NCI-H1694 (cell line): ENCODE data around the gene IQCK.
"Not testable (repeated sequence)": the region's sequence is repeated elsewhere in the genome, so short reads cannot be mapped to it uniquely, and the experiment has no call there.

Experiments used
- DNase-seq: peaks from one replicate; lab custom pipeline; 2025; lab: John Stamatoyannopoulos, UW

Gene IQCK, protein sequence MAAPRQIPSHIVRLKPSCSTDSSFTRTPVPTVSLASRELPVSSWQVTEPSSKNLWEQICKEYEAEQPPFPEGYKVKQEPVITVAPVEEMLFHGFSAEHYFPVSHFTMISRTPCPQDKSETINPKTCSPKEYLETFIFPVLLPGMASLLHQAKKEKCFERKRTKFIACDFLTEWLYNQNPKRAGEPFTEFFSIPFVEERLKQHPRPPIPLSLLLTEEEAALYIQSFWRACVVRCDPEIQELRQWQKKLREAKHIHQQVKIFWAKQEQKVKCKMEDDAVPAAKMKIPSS

GRCh38 chr16:19717741-19718623 is at the start of gene IQCK, which contains the start of gene KNOP1:
Gene IQCK (plus strand): TSS chr16:19718271. CDS start chr16:19718307, 36 bp downstream.
Gene KNOP1 (minus strand): TSS chr16:19718227. CDS start chr16:19715035, 3,192 bp downstream.
- peak; percentile 49 for DNase-seq

DNA sequence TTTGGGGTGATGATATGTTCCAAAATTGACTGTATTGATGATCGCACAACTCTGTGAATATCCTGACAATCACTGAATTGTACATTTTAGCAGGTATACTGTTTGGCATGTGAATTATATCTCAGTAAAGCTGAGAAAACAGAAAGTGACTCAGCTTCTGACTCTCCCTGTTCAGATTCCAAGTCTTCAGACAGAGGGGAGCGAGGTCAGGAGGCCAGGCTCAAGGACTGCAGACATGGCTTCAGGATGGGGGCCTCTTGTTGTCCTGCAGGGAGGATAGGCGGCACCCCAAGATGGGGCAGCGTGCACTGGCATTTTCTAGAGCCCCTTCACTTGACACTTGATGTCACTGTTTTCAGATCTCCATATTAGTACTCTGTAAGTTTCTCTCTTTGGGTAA is 45.7 kb upstream of the IQCK start:
- DNase-seq: no peak

- no peak for DNase-seq
These were observed 43.6 kb upstream of the IQCK start for GRCh38 chr16:19674485-19674884.

- no peak for DNase-seq
These were observed 40.7 kb upstream of the IQCK start for GRCh38 chr16:19677402-19677801.

- no peak for DNase-seq
These were observed 39.3 kb upstream of the IQCK start for GRCh38 chr16:19678804-19679203.

GRCh38 chr16:19679281-19679680 is 38.8 kb upstream of the IQCK start:
- not testable (repeated sequence) for DNase-seq

DNA sequence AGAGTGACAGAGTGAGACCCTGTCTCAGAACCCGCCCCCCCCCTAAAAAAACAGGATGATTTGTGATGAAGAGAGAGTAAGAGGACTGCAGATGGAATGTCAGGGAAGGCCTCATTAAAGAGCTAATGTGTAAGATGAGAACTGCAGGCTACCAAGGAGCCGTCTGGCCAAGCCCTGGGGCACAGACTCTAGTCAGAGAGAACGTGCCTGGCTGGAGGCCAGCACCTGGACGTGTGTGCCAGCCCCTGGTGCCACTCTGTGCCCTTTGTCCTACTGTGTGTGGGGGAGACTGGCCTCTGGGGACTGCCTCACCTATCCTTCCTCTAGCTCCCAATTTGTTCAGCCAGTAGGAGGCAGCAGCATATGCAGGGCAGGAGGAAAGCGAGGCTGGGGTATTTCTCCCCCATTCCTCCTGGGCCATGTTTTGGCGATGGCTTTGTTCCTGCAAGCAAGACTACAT is 37.2 kb upstream of the IQCK start:
- no peak for DNase-seq

DNA sequence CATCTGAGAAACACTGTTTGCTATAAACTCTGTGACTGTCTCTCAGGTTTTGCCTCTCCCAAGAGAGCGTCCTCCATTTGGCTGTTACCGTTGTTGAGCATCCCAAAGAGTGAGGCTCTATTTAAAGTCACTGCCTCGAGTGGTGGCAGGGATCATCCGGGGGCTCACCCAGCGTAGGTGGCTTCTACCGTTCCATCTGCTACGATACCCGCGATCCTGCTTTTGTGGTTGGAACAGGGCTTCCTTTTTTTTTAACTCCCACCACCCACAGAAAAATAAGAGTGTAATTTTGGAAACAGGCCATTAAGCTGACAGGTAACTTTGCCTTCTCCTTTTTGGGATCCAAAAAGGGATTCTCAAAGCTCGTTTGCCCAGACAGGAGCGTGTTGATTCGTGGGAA is 36.4 kb upstream of the IQCK start:
- no peak for DNase-seq

DNA sequence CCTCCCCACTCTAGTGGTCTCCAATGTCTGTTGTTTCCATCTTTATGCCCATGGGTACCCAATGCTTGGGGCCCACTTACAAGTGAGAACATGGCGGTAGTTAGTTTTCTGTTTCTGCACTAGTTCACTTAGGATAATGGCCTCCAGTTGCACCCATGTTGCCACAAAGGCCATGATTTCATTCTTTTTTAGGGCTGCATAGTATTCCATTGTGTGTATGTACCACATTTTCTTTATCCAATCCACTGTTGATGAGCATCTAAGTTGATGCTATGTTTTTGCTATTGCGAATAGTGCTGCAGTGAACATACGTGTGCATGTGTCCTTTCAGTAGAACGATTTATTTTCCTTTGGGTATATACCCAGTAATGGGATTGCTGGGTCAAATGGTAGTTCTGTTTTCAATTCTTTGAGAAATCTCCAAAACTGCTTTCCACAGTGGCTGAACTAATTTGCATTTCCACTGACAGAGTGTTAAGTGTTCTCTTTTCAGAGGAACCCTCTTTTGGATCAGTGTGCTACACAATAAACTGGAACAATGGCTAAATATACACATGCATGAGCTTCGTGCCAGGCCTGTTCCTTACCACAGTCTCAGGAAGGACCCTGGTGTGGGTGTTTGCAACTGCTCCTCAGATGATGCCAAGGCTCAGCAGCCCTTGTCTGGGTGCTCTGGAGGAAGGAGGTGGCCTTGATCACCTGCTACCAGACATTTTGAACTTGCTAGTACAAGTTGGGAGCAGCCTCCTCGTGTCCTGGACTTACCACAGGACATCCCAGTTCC is 34.4 kb upstream of the IQCK start:
- no peak for DNase-seq

DNA sequence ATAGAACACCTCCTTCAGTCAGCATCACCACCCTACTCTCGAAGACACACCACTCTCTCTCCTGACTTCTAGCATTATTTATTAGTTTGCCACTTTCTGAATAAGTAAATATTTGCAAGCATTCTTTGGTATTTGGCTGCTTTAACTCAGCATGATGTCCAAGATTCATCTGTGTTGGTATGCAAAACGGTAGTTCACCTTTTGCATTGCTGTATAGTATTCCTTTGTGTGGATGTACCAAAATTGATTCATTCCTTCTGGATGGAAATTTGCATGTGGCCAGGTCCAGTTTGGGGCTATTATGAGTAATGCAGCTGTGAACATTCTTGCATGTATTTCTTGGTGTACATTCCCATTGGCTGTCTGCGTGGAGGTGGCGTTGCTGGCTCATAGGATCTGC is 32.9 kb upstream of the IQCK start:
- no peak for DNase-seq

GRCh38 chr16:19687279-19687678 is 30.8 kb upstream of the IQCK start:
- DNase-seq: no peak

DNA sequence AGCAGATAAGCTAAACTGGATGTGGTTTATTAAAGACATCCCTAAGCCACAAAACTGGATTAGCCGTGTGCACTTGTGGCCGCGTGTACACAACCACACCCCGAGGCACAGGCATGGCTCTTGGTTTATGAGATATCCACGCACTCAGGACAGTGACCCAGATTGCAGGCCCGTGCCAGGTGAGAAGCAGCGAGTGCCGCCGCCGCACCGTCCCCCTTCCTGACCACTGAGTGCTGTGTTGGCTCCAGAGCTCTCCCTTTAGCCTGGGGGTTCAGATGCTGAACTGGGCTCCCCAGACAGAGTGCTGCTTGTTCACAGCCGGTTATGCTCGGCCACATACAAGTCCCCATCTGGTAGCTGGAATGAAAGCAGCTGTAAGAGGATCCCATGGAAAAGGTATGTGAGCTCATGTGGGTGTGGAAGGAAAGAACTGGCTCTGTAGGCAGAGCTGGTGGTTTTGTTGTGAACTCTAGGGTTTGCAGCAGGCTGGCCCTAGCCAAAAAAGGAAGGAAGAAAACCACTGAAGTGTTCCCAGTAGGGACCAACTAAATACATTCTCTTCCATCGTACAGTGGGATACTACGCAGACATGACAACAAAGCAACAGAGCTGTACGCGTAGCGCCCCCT is 29.6 kb upstream of the IQCK start:
- no peak for DNase-seq

DNA sequence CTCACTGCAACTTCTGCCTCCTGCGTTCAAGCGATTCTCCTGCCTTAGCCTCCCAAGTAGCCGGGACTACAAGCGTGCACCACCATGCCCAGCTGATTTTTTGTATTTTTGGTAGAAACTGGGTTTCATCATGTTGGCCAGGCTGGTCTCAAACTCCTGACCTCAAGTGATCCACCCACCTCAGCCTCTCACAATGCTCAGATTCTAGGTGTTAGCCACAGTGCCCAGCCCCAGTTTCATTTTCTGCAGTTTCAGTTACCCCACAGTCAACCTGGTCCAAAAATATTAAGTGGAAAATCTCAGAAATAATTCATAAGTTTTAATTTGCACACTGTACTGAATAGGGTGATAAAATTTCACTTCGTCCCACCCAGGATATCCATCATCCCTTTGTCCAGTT is 28.7 kb upstream of the IQCK start:
- no peak for DNase-seq

GRCh38 chr16:19690196-19690595 is 27.9 kb upstream of the IQCK start:
- no peak for DNase-seq

- no peak for DNase-seq
These were observed 26.8 kb upstream of the IQCK start for GRCh38 chr16:19691161-19691711.

DNA sequence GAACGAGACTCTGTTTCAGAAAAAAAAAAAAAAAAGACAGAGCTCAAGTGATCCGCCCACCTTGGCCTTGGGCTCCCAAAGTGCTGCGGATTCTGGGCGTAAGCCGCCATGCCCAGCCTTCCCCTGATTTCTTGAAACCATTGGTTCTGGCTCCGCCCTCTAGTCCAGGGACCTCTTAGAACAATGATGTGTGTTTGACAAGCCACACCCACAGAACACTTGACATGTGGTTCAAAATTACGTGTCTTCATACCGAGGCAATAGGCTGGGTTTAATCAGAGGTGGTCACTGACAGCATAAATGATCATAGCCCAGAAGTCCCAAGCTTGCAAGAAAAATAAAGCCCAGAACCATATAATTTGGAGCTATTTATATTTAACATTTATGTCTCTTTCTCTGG is 23.1 kb upstream of the IQCK start:
- DNase-seq: no peak

DNA sequence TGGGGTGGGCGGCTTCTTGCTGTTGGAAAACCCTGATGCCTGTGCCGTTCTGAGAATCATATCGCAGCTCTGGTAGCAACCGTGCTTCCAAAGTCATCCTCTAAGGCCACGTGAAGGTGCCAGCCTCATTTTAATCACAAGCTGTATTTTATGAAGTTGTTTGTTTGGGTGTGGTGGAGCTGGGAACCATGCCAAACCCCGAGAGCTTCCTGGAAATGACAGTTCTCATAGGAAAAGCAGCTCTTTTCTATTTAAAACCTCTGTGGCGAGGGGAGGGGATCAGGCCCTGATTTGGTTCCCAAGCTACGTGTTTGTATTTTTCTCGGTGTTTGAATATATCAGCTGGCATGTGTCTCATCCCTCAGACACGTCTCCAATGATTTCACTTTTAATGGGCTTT is 21.7 kb upstream of the IQCK start:
- peak; percentile 54 for DNase-seq

- no peak for DNase-seq
These were observed 21.1 kb upstream of the IQCK start for GRCh38 chr16:19696961-19697360.

DNA sequence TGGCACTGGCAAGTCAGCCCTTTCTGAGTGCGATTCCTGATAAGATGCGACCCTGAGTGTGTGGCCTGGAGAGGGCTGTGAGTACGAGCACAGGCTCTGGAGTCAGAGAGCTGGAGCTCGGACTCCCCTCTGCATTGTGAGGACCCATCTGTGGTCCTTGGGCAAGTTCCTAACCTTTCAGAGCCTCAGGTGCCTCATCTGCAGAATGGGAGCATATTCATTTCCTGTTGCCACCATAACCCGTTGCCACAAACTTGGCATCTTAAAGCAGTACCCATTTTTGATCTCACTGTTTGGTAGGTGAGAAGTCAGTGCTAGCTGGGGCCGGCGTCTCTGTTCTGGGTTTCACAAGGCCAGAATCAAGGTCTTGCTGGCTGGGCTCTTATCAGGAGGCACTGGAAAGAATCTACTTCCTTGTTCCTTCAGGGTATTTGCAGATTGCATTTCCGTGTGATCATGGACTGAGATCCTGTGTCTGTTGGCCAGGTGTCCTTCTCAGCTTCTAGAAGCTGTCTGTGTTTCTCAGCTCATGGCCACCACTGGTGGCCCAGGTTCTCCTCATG is 20.2 kb upstream of the IQCK start:
- DNase-seq: no peak

- no peak for DNase-seq
These were observed 19.3 kb upstream of the IQCK start for GRCh38 chr16:19698480-19699465.
